Cardiac fibroblast (primary cell): ENCODE measurements around the gene CAPN13.

Source experiments
- DNase-seq, 2 donors: peaks; one replicate each; pipeline versions ENCODE4 v3.0.0 to v3.0.0-alpha.2; 2010; ENCODE audit warnings: low read depth in 2 of 2
- H3K4me3 ChIP-seq, 2 donors: replicated peaks in 1 of 2; 1 replicate in 1 of 2; 2 replicates in 1 of 2; pipeline ENCODE4 v1.5.1; 2011; ENCODE audit warnings: low read depth in 2 of 2, low read length in 2 of 2, mild to moderate bottlenecking in 2 of 2, moderate library complexity in 1 of 2
- CTCF ChIP-seq: IDR thresholded peaks from one replicate; pipeline ENCODE4 v1.5.1; 2011; ENCODE audit warnings: low read depth, mild to moderate bottlenecking, low read length, inconsistent platforms

The CAPN13 gene

GRCh38 chr2:30772021-30772705 lies 35.1 kb downstream of the CAPN13 start:
- H3K4me3 ChIP-seq, result no peak overlapping the region
- DNase-seq, result no peak
- TF ChIP-seq CTCF, result no peak

GRCh38 chr2:30770816-30771576 lies 36.2 kb downstream of the CAPN13 start:
- no peak for TF ChIP-seq CTCF
- DNase-seq, result no peak
- no peak overlapping the region for H3K4me3 ChIP-seq

- no peak for TF ChIP-seq CTCF
Observed at GRCh38 chr2:30769891-30770462, 37.3 kb downstream of the CAPN13 start.

GRCh38 chr2:30769481-30769780 lies 37.8 kb downstream of the CAPN13 start:
- no peak overlapping the region for H3K4me3 ChIP-seq
- DNase-seq, result no peak
- no peak for TF ChIP-seq CTCF

More at GRCh38 chr2:30769891-30770462, 37.3 kb downstream of the CAPN13 start:
- DNase-seq, result no peak
- H3K4me3 ChIP-seq, result no peak overlapping the region

- no peak for DNase-seq
- no peak for TF ChIP-seq CTCF
Observed at GRCh38 chr2:30768708-30769480, 38.4 kb downstream of the CAPN13 start.

GRCh38 chr2:30768036-30768686 lies 39.1 kb downstream of the CAPN13 start:
- no peak for DNase-seq
- no peak for TF ChIP-seq CTCF
- H3K4me3 ChIP-seq, result no peak overlapping the region

More at GRCh38 chr2:30768708-30769480, 38.4 kb downstream of the CAPN13 start:
- H3K4me3 ChIP-seq, result no peak overlapping the region
